ENCODE data around the gene EIF4ENIF1. TPM values are rescaled to one million over a fixed set of nuclear protein-coding genes. Genes with fewer than 3 reads are reported as not detected.
"Not testable (repeated sequence)": the region's sequence is repeated elsewhere in the genome, so short reads cannot be mapped to it uniquely, and the experiment has no call there.

EIF4ENIF1 gene
- total RNA-seq, 1 experiment from 2014 or later = 16.8 TPM

- DNase-seq (ENCODE audit: low spot score) = no peak
- in situ Hi-C loops (cut with HindIII; ENCODE audit: low sequenced_read_pairs) = no loop called here
These were observed 5.7 kb upstream of the EIF4ENIF1 start for GRCh38 chr22:31495343-31495742.

- in situ Hi-C loops (cut with HindIII; ENCODE audit: low sequenced_read_pairs) = not testable (repeated sequence)
These were observed 3.7 kb upstream of the EIF4ENIF1 start for GRCh38 chr22:31493355-31493754.

GRCh38 chr22:31492151-31492550 lies 2.5 kb upstream of the EIF4ENIF1 start:
- in situ Hi-C loops (cut with HindIII; ENCODE audit: low sequenced_read_pairs) = no loop called here

More at GRCh38 chr22:31493355-31493754, 3.7 kb upstream of the EIF4ENIF1 start:
- DNase-seq (ENCODE audit: low spot score) = not testable (repeated sequence)

GRCh38 chr22:31491218-31491962 lies 1.7 kb upstream of the EIF4ENIF1 start:
- DNase-seq (ENCODE audit: low spot score) = no peak
- in situ Hi-C loops (cut with HindIII; ENCODE audit: low sequenced_read_pairs) = no loop called here

More at GRCh38 chr22:31492151-31492550, 2.5 kb upstream of the EIF4ENIF1 start:
- DNase-seq (ENCODE audit: low spot score) = no peak

GRCh38 chr22:31490496-31490925 lies 869 bp upstream of the EIF4ENIF1 start:
- in situ Hi-C loops (cut with HindIII; ENCODE audit: low sequenced_read_pairs) = no loop called here
- DNase-seq (ENCODE audit: low spot score) = peak; percentile 51

GRCh38 chr22:31488988-31489617 lies 539 bp downstream of the EIF4ENIF1 start:
- in situ Hi-C loops (cut with HindIII; ENCODE audit: low sequenced_read_pairs) = no loop called here
- DNase-seq (ENCODE audit: low spot score) = peak; percentile 20

GRCh38 chr22:31488346-31488883 lies 1.2 kb downstream of the EIF4ENIF1 start:
- in situ Hi-C loops (cut with HindIII; ENCODE audit: low sequenced_read_pairs) = no loop called here
- no peak for DNase-seq (ENCODE audit: low spot score)

GRCh38 chr22:31486951-31487350 lies 2.7 kb downstream of the EIF4ENIF1 start:
- in situ Hi-C loops (cut with HindIII; ENCODE audit: low sequenced_read_pairs) = no loop called here
- DNase-seq (ENCODE audit: low spot score) = no peak

GRCh38 chr22:31486369-31486768 lies 3.3 kb downstream of the EIF4ENIF1 start:
- DNase-seq (ENCODE audit: low spot score); in situ Hi-C loops (cut with HindIII; ENCODE audit: low sequenced_read_pairs): not testable (repeated sequence)

GRCh38 chr22:31482470-31482869 lies 7.2 kb downstream of the EIF4ENIF1 start:
- DNase-seq (ENCODE audit: low spot score); in situ Hi-C loops (cut with HindIII; ENCODE audit: low sequenced_read_pairs): not testable (repeated sequence)

GRCh38 chr22:31481129-31481528 lies 8.5 kb downstream of the EIF4ENIF1 start:
- in situ Hi-C loops (cut with HindIII; ENCODE audit: low sequenced_read_pairs) = no loop called here
- DNase-seq (ENCODE audit: low spot score) = no peak

GRCh38 chr22:31477329-31477728 lies 12.3 kb downstream of the EIF4ENIF1 start:
- no peak for DNase-seq (ENCODE audit: low spot score)
- in situ Hi-C loops (cut with HindIII; ENCODE audit: low sequenced_read_pairs) = no loop called here

- DNase-seq (ENCODE audit: low spot score) = no peak
- in situ Hi-C loops (cut with HindIII; ENCODE audit: low sequenced_read_pairs) = no loop called here
These were observed 13.8 kb downstream of the EIF4ENIF1 start for GRCh38 chr22:31475800-31476199.

- in situ Hi-C loops (cut with HindIII; ENCODE audit: low sequenced_read_pairs) = no loop called here
- no peak for DNase-seq (ENCODE audit: low spot score)
These were observed 14.9 kb downstream of the EIF4ENIF1 start for GRCh38 chr22:31474743-31475142.

GRCh38 chr22:31465307-31465706 lies 24.3 kb downstream of the EIF4ENIF1 start:
- DNase-seq (ENCODE audit: low spot score) = no peak
- in situ Hi-C loops (cut with HindIII; ENCODE audit: low sequenced_read_pairs) = no loop called here

- in situ Hi-C loops (cut with HindIII; ENCODE audit: low sequenced_read_pairs) = no loop called here
- no peak for DNase-seq (ENCODE audit: low spot score)
These were observed 27.9 kb downstream of the EIF4ENIF1 start for GRCh38 chr22:31461699-31462098.

GRCh38 chr22:31451709-31452571 lies 37.7 kb downstream of the EIF4ENIF1 start:
- peak; percentile 25 for DNase-seq (ENCODE audit: low spot score)
- in situ Hi-C loops (cut with HindIII; ENCODE audit: low sequenced_read_pairs) = no loop called here

GRCh38 chr22:31449506-31449905 lies 40.1 kb downstream of the EIF4ENIF1 start:
- in situ Hi-C loops (cut with HindIII; ENCODE audit: low sequenced_read_pairs) = no loop called here

GRCh38 chr22:31448382-31448781 lies 41.3 kb downstream of the EIF4ENIF1 start:
- DNase-seq (ENCODE audit: low spot score) = no peak
- in situ Hi-C loops (cut with HindIII; ENCODE audit: low sequenced_read_pairs) = no loop called here

More at GRCh38 chr22:31449506-31449905, 40.1 kb downstream of the EIF4ENIF1 start:
- no peak for DNase-seq (ENCODE audit: low spot score)
